ENCODE measurements around the gene MGAT1. TPM values are rescaled to one million over a fixed set of nuclear protein-coding genes. Genes with fewer than 3 reads are reported as not detected.

Gene MGAT1
- total RNA-seq, 1 experiment from 2014 or later: 93.6 TPM

DNA sequence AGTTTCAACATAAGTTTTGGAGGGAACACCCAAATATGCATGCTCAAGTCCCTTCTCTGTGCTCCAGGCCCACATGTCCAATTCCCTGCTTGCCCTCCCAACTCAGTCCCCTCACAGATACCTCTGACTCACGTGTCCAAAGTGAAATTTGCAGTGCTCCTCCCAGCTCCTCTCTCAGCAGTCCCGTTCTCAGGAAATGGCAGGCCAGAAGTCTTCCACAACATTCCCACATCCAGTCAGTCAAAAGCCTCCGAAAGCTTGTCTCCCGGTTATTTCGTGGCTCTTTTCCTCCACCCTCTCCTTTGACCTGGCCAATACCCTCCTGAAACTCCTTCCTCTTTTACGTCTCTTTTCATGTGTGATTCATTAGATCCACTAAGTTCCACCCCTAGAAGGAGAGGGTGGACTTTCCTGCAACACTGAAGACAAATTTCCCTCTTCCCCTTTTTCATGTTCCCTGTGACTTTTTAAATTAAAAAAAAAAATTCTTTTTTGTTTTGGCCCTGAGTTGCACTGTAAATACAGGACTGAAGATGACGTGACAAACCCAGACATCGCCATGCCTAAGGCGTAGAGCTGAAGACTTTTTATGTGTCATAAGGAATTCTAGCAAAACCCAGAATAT is 12.8 kb upstream of the MGAT1 start (continued):
- no peak for TF ChIP-seq NR2C2 (CRISPR knock-in tag; IDR thresholded peaks at IDR 0.05)
- TF ChIP-seq, protein P1, sequence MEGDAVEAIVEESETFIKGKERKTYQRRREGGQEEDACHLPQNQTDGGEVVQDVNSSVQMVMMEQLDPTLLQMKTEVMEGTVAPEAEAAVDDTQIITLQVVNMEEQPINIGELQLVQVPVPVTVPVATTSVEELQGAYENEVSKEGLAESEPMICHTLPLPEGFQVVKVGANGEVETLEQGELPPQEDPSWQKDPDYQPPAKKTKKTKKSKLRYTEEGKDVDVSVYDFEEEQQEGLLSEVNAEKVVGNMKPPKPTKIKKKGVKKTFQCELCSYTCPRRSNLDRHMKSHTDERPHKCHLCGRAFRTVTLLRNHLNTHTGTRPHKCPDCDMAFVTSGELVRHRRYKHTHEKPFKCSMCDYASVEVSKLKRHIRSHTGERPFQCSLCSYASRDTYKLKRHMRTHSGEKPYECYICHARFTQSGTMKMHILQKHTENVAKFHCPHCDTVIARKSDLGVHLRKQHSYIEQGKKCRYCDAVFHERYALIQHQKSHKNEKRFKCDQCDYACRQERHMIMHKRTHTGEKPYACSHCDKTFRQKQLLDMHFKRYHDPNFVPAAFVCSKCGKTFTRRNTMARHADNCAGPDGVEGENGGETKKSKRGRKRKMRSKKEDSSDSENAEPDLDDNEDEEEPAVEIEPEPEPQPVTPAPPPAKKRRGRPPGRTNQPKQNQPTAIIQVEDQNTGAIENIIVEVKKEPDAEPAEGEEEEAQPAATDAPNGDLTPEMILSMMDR (IDR thresholded peaks at IDR 0.05): no peak
- TF ChIP-seq, protein P2, sequence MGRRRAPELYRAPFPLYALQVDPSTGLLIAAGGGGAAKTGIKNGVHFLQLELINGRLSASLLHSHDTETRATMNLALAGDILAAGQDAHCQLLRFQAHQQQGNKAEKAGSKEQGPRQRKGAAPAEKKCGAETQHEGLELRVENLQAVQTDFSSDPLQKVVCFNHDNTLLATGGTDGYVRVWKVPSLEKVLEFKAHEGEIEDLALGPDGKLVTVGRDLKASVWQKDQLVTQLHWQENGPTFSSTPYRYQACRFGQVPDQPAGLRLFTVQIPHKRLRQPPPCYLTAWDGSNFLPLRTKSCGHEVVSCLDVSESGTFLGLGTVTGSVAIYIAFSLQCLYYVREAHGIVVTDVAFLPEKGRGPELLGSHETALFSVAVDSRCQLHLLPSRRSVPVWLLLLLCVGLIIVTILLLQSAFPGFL (CRISPR knock-in tag; IDR thresholded peaks at IDR 0.05; ENCODE audit: borderline replicate concordance): no peak

DNA sequence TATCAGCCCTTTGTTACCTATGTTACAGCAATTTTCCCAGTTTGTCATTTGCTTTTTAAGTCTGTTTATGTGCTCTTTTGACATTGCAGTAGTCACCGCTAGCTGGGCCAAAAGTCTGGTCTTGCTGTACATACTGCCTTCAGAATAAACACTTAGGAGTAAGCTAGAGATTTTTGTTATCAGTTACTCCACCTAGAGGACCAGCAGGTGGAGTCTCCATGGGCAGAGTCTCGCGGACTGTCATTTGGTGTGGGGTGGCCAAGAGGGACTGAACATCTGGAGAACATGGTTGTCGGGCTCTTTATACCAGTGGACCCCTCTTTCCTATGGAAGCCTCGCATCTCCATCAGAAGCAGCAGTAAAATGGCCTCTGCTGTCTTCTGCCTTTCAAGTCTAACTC is 10.8 kb upstream of the MGAT1 start:
- TF ChIP-seq, protein P3, sequence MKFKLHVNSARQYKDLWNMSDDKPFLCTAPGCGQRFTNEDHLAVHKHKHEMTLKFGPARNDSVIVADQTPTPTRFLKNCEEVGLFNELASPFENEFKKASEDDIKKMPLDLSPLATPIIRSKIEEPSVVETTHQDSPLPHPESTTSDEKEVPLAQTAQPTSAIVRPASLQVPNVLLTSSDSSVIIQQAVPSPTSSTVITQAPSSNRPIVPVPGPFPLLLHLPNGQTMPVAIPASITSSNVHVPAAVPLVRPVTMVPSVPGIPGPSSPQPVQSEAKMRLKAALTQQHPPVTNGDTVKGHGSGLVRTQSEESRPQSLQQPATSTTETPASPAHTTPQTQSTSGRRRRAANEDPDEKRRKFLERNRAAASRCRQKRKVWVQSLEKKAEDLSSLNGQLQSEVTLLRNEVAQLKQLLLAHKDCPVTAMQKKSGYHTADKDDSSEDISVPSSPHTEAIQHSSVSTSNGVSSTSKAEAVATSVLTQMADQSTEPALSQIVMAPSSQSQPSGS (CRISPR knock-in tag; IDR thresholded peaks at IDR 0.05; ENCODE audit: borderline replicate concordance, low read depth): no peak
- TF ChIP-seq ZNF219 (CRISPR knock-in tag; IDR thresholded peaks at IDR 0.05; ENCODE audit: borderline replicate concordance): no peak
- peaks cover 3% of the 10 kb centered on the region; the same call in 1 of the 2 replicates for H3K27me3 Mint-ChIP-seq (ENCODE audit: low read depth)
- no peak for ATAC-seq
- DNase-seq (ENCODE audit: low spot score): no peak
- H3K36me3 Mint-ChIP-seq: peaks cover 2% of the 10 kb centered on the region; the same call in 1 of the 2 replicates
- ChIA-PET CTCF (interaction anchor here (0.5 to 1.1 kb wide), 5 partner anchors 17 to 95 kb away, joined by 3 to 7 read pairs (median 3); no protein-coding TSS in a partner anchor), POLR2A (no interaction called here)
- no peaks in the 10 kb centered on the region for H3K9me3 Mint-ChIP-seq
- peaks cover 52% of the 10 kb centered on the region for H3K4me1 Mint-ChIP-seq
- no peak overlapping the region for H3K27ac Mint-ChIP-seq
- no peak overlapping the region for H3K4me3 Mint-ChIP-seq

DNA sequence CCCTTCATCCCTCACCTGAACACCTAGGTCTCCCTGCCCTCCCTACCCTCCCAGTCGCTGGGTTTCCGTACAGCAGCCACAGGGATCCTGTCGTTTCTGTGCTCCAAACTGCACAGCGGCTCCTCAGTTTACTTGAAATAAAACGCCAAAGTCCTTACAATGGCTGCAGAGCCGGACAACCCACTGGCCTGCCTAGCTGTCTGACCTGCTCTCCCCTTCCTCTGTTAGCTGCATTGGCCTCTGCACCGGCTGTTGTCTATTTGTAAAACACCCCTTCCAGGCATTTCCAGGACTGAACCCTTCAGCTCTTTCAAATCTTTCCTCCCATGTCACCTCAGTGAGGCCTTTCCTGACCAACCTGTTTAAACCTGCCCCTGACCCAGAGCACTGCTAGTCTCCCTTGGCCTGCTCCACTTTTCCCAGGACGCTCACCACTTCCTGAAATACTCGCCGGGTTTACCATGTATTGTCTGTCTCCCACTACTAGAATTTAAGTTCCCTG is 9.1 kb upstream of the MGAT1 start:
- H3K9me3 Mint-ChIP-seq: no peaks in the 10 kb centered on the region

DNA sequence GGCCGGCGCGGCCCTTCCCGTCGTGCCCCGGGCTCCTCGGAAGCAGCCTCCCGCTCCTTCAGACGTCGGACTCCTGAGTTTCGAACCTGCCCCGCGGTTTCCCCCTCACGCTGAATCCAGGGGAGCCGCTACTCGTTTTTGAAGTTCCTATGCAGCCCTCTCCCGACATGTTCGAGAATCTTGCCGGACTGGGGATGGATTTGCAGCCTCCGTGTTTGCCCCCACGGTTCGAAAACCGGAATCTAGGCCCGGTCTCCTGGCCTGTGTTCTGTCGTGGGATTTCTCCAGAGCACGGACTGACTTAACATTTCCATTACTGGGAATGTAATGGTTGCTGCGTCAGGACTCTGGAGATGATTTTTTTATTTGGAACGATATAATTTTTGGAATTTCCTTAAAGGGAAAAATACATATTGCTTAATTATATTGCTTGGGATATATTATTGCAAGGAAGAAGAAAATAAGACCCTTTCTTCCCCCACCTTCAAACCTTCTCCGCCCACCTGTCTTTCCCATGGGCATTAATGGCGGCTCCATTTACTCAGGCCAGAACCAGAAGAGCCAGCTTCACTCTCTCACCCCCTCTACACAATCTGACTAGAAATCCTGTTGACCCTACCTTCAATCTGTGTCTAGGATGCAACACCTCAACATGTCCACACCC is 8.5 kb upstream of the MGAT1 start:
- ChIA-PET CTCF (interaction anchor here (0.7 to 1.5 kb wide), 7 partner anchors 11 to 373 kb away, joined by 3 to 7 read pairs (median 4); no protein-coding TSS in a partner anchor), POLR2A (interaction anchor here (0.6 to 1.2 kb wide), 3 partner anchors 14 to 25 kb away, joined by 3 to 15 read pairs (median 4); no protein-coding TSS in a partner anchor)
- ATAC-seq (no peak), DNase-seq (ENCODE audit: low spot score) (no peak)
- Mint-ChIP-seq H3K4me1 (peaks cover 58% of the 10 kb centered on the region), H3K27ac (peak overlapping the region; percentile 74), H3K9me3 (no peaks in the 10 kb centered on the region), H3K36me3 (peaks cover 9% of the 10 kb centered on the region; the same call in 1 of the 2 replicates), H3K27me3 (ENCODE audit: low read depth) (peaks cover 3% of the 10 kb centered on the region; the same call in 1 of the 2 replicates), H3K4me3 (peak overlapping the region; percentile 75)
- TF ChIP-seq ZNF396 (CRISPR knock-in tag; IDR thresholded peaks at IDR 0.05; ENCODE audit: borderline replicate concordance): no peak
- TF ChIP-seq, protein P4, sequence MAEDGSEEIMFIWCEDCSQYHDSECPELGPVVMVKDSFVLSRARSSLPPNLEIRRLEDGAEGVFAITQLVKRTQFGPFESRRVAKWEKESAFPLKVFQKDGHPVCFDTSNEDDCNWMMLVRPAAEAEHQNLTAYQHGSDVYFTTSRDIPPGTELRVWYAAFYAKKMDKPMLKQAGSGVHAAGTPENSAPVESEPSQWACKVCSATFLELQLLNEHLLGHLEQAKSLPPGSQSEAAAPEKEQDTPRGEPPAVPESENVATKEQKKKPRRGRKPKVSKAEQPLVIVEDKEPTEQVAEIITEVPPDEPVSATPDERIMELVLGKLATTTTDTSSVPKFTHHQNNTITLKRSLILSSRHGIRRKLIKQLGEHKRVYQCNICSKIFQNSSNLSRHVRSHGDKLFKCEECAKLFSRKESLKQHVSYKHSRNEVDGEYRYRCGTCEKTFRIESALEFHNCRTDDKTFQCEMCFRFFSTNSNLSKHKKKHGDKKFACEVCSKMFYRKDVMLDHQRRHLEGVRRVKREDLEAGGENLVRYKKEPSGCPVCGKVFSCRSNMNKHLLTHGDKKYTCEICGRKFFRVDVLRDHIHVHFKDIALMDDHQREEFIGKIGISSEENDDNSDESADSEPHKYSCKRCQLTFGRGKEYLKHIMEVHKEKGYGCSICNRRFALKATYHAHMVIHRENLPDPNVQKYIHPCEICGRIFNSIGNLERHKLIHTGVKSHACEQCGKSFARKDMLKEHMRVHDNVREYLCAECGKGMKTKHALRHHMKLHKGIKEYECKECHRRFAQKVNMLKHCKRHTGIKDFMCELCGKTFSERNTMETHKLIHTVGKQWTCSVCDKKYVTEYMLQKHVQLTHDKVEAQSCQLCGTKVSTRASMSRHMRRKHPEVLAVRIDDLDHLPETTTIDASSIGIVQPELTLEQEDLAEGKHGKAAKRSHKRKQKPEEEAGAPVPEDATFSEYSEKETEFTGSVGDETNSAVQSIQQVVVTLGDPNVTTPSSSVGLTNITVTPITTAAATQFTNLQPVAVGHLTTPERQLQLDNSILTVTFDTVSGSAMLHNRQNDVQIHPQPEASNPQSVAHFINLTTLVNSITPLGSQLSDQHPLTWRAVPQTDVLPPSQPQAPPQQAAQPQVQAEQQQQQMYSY (CRISPR knock-in tag; IDR thresholded peaks at IDR 0.05): peak; percentile 80
- TF ChIP-seq, protein P5, sequence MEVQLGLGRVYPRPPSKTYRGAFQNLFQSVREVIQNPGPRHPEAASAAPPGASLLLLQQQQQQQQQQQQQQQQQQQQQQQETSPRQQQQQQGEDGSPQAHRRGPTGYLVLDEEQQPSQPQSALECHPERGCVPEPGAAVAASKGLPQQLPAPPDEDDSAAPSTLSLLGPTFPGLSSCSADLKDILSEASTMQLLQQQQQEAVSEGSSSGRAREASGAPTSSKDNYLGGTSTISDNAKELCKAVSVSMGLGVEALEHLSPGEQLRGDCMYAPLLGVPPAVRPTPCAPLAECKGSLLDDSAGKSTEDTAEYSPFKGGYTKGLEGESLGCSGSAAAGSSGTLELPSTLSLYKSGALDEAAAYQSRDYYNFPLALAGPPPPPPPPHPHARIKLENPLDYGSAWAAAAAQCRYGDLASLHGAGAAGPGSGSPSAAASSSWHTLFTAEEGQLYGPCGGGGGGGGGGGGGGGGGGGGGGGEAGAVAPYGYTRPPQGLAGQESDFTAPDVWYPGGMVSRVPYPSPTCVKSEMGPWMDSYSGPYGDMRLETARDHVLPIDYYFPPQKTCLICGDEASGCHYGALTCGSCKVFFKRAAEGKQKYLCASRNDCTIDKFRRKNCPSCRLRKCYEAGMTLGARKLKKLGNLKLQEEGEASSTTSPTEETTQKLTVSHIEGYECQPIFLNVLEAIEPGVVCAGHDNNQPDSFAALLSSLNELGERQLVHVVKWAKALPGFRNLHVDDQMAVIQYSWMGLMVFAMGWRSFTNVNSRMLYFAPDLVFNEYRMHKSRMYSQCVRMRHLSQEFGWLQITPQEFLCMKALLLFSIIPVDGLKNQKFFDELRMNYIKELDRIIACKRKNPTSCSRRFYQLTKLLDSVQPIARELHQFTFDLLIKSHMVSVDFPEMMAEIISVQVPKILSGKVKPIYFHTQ (CRISPR knock-in tag; IDR thresholded peaks at IDR 0.05): no peak
- no peak for TF ChIP-seq TEAD4 (CRISPR knock-in tag; IDR thresholded peaks at IDR 0.05)
- TF ChIP-seq, protein P6, sequence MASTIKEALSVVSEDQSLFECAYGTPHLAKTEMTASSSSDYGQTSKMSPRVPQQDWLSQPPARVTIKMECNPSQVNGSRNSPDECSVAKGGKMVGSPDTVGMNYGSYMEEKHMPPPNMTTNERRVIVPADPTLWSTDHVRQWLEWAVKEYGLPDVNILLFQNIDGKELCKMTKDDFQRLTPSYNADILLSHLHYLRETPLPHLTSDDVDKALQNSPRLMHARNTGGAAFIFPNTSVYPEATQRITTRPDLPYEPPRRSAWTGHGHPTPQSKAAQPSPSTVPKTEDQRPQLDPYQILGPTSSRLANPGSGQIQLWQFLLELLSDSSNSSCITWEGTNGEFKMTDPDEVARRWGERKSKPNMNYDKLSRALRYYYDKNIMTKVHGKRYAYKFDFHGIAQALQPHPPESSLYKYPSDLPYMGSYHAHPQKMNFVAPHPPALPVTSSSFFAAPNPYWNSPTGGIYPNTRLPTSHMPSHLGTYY (CRISPR knock-in tag; IDR thresholded peaks at IDR 0.05): no peak
- TF ChIP-seq SMAD3 (CRISPR knock-in tag; IDR thresholded peaks at IDR 0.05; ENCODE audit: borderline replicate concordance): 0 out of 2 replicates have a peak, but pooled peaks have one; percentile 16
- TF ChIP-seq, protein P7, sequence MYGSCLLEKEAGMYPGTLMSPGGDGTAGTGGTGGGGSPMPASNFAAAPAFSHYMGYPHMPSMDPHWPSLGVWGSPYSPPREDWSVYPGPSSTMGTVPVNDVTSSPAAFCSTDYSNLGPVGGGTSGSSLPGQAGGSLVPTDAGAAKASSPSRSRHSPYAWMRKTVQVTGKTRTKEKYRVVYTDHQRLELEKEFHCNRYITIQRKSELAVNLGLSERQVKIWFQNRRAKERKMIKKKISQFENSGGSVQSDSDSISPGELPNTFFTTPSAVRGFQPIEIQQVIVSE (CRISPR knock-in tag; IDR thresholded peaks at IDR 0.05; ENCODE audit: borderline replicate concordance): no peak

More for the DNA sequence above, 9.1 kb upstream of the MGAT1 start:
- ChIA-PET POLR2A (no interaction called here), CTCF (interaction anchor here (1.0 kb wide), 1 partner anchor 51 kb away, joined by 4 read pairs; no protein-coding TSS in a partner anchor)
- H3K4me3 Mint-ChIP-seq: peak overlapping the region; percentile 75
- TF ChIP-seq ZNF416 (CRISPR knock-in tag; IDR thresholded peaks at IDR 0.05): no peak
- H3K4me1 Mint-ChIP-seq: peaks cover 56% of the 10 kb centered on the region
- H3K36me3 Mint-ChIP-seq: peaks cover 7% of the 10 kb centered on the region; the same call in 1 of the 2 replicates
- no peak for ATAC-seq
- peak overlapping the region; percentile 91 for H3K27ac Mint-ChIP-seq
- peaks cover 3% of the 10 kb centered on the region; the same call in 1 of the 2 replicates for H3K27me3 Mint-ChIP-seq (ENCODE audit: low read depth)
- no peak for DNase-seq (ENCODE audit: low spot score)
